HG03469 (cell line): ENCODE data around the gene FOXP1.

Experiments
- ATAC-seq: cut with Tn5 transposase; IDR thresholded peaks from one replicate; pipeline ENCODE4 v1.9.1; 2021; ENCODE audit warnings: mild to moderate bottlenecking, moderate library complexity, moderate number of reproducible peaks; ENCODE audit not compliant: unreplicated experiment

Gene FOXP1

GRCh38 chr3:71095511-71096291 lies 487.8 kb downstream of the FOXP1 start:
- no peak for ATAC-seq

DNA sequence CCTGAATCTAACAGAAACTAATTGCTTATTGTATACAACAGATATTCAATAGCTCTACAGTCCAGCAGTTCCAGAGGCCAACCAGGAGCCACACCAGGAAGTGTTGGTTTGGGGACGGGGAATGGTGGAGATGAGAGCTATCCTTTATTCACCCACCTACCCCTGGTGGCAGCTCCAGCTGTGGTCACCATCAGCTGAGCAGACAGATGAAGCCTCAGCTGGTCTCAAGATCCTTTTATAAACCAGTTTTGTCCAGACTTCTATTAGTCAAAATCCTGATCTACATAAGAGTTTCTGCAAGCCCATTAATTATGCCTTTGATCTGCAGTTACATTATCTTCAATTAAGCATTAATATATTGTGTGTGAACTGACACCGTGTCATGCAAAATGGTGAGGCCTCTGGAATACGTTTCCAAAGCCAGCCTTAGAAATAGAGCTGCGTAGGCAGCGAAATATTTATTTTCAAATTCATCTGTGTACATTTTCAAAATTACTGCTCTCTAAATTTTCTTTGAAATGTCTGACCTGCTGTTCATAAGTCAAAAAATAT lies 488.8 kb downstream of the FOXP1 start:
- no peak for ATAC-seq

GRCh38 chr3:71092665-71093064 lies 490.9 kb downstream of the FOXP1 start:
- ATAC-seq, result no peak

GRCh38 chr3:71090207-71090606 lies 493.3 kb downstream of the FOXP1 start:
- ATAC-seq, result no peak

DNA sequence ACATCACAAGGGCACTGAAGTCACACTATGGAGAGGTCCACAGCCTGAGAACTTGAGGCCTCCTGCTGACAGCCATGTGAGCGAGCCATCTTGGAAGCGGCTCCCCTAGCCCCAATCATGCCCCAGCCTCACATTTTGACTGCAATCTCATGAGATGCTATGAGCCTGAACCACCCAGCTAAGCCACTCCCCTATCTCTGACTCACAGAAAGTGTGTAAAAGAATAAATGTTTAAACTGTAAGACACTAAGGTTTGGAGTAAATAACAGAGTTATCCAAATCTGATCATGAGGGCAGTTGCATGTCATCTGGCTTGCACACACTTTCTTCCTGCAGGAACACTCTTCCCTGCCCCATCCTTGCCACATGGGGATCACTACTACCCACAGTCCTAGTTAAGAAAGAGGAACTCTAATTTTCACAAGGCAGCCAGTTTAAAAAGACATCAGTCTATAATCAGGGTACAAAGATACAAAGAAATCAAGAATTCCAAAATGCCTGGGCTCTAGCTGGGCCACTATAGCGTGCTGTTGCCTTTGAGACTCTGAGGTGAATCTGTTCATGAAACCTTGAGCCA lies 494.2 kb downstream of the FOXP1 start:
- ATAC-seq, result no peak

GRCh38 chr3:71088742-71089141 lies 494.8 kb downstream of the FOXP1 start:
- ATAC-seq, result no peak

DNA sequence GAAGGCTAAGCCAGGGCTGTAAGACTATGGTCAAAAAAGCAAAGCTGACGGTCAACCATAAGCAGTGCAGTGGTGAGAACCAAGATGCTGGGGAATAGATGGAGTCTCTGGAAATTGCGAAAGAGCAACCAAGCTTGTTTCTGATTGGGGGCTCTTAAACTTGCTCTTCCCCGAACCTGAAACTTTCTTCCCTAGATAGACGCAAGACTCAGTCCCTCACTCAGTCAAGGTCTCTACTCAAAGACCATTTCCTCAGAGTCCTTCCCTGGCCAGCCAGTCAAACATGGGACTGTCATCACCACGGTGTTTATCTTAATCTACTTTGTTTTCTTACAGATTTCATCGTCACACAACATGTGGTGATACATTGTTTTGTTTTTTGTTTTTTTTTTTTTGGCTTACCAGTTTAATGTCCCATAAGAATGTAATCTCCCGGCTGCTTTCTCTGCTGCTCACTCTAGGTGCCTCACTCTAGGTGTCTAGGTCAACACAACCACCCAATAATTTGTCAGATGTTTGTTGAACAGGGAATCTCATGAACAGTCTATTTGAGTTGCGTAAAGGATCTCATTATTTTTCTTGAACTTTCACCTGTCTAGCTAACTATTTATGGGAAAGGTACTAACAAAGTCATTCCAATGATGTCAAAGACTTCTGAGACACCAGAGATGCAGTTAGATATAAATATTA lies 495.4 kb downstream of the FOXP1 start:
- ATAC-seq, result no peak

DNA sequence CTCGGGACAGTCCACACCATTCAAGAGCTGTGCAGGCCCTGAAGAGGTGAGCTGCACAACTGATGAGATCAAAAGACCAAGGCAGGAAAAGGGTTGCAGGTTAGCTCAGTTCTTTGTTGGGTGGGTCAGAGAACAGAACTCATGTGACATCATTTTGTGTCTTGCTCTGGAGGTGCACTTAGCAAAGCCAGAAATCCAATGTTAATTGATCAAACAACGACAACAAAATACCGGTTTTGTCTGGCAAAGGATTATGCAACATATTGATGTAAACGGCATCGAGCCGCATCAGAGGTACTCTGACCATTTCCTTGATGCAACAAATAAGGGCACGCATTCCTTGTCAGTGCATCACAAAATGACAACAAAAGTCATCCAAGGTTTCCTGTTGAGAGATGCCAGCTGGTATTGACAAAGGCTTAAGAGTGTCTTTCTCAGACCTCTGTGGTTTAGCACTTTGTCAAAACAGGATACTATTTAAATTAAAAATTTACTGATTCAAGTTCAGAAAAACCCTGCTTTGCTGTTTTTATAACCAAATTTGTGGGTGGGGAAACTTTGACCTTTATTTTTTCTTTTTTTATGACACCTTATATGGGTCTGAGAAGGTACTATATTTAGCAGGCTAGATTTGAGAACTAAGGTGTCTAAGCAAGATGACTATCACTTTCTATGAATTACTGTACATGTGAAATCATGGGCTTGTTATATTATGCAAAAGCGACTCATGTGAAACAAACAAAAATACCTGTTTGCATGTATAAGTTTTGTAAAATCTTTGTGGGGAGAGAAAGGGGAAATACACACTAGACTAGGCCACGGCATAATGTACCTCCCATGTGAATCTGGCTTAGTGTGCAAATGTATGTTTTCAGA lies 496.1 kb downstream of the FOXP1 start:
- ATAC-seq, result peak; percentile 91

DNA sequence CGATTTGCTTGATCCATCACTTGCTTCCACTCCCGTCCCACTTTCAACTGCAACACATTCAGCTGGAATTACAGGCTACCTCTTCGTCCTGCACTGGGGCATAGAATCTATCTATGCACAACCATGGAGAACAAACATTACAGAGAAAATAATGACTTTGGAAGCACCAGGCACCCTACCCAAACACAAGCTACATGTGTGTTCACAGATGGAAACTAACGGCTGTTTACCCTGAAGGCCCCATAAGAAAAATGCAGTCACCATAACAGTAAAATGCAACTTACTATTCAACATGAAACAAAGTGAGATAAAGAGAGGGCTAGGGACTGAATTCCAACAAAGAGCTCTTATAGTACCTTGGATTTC lies 496.8 kb downstream of the FOXP1 start:
- no peak for ATAC-seq

DNA sequence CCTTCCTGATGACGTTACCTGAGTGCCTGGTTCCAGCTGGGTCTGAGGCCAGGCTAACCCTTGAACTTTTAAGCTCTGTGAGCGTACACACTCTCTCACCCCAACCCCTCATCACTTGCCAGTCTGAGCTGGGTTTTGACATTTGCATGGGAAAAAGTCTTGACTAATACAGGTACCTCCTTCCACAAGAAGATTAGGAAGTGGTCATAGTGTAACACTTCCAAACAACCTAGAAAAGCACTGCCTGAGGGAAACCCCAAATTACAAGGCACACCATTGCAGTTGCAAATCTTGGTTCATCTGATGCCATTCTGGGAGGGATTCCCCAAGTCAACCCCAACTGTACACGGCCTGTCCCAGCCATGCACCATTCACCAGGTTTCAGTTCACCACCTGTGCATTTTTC lies 499.8 kb downstream of the FOXP1 start:
- ATAC-seq, result no peak

DNA sequence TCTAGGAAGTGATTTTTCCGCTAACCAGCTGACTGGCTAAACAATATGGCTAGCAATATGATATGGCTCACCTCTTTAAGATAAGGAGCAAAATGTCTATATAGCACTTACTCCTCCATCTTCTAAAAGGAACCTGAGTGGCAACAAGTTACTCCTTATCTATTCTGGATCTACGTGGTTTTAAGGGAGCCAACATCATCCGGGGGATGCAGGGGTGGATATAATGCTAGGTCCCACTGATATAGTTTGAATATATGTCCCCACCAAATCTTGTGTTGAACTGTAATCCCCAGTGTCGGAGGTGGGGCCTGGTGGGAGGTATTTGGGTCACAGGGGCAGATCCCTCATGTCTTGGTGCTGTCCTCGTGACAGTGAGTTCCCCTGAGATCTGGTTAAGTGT lies 500.7 kb downstream of the FOXP1 start:
- ATAC-seq, result no peak

GRCh38 chr3:71080517-71081083 lies 502.9 kb downstream of the FOXP1 start:
- no peak for ATAC-seq

DNA sequence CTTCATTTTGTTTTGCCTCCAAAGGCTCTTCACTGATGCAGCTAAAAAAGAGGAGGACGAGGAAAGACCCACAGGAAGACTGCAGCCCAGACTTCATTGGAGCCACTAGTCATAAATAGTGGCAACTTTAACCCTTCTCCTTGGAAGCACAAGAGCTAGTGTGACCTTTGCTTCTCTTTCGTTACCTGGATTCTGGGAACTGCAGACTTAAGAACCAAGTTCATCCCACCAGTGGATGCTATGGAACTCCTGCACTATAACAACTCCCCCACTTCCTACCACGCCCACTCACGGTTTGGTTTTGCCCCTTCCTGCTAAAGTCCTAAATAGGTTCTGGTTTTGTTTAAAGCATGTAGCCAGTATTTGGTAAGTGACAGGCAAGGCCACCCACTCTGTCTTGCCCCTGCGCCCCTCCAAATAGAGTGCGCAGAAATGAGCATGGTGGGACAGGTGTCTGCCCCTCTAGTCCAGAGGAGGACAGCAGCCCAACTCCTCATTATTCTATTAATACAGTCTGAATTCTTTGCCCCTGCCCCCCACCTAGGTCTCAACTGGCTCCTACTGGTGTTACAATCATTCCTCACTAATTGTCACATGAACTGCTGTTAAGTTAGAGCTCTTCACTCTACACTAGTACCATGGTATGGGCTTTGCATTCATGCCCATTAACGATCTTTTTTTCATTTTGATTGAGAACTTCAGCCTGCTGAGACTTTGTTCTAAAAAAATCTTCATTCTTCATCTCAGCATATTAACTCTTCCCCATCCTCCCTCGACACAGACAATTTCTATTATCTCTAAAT lies 504.6 kb downstream of the FOXP1 start:
- ATAC-seq, result no peak

DNA sequence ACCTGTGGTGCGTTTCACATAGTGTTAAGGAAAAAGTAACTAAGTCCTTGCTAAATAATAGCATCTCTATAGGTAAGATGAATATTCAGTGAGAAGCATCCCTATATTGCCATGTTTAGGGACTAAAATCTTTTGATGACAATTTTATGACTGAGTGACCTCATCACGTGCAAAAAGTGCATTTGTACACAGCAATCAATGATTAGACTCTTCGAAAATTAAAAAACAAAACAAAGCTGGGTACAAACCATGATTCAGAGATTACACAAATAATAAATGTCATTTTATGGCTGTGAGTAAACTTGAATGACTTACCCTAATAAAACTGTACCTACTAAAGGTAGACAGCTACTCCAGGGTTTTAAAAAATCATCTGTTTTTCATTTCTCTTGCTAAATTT lies 505.3 kb downstream of the FOXP1 start:
- ATAC-seq, result no peak

GRCh38 chr3:71077070-71077469 lies 506.5 kb downstream of the FOXP1 start:
- no peak for ATAC-seq

- no peak for ATAC-seq
Measured at GRCh38 chr3:71076361-71077002, 507.0 kb downstream of the FOXP1 start.

GRCh38 chr3:71075494-71075893 lies 508.0 kb downstream of the FOXP1 start:
- no peak for ATAC-seq

GRCh38 chr3:71074423-71074822 lies 509.1 kb downstream of the FOXP1 start:
- no peak for ATAC-seq

- ATAC-seq, result no peak
Measured at GRCh38 chr3:71072986-71073385, 510.5 kb downstream of the FOXP1 start.
